Measurements from ENCODE around the gene ITPKC. TPM values are rescaled to one million over a fixed set of nuclear protein-coding genes. Genes with fewer than 3 reads are reported as not detected.

ITPKC gene
- total and polyA plus RNA-seq, 2 experiments from 2014 or later: 5.3 to 12.6 TPM

DNA sequence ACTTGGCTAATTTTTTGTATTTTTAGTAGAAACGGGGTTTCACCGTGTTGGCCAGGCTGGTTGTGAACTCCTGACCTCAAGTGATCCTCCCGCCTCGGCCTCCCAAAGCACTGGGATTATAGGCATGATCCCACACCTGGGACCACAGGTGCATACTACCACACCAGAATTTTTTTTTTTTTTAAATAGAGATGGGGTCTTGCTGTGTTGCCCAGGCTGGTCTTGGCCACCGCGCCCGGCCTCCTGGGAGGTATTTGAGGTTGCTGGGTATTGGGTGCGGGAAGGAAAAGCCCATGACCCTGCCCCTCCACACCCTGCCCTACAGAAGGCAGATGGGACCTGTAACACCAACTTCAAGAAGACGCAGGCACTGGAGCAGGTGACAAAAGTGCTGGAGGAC is 19.7 kb downstream of the ITPKC start:
- 0 out of 3 replicates have a peak, but pooled peaks cover 3% of the 10 kb centered on the region for H3K9me3 Mint-ChIP-seq
- H3K27me3 ChIP-seq (ENCODE audit: insufficient read depth): no peaks in the 10 kb centered on the region
- no peak overlapping the region for H3K4me2 ChIP-seq
- no peaks in the 10 kb centered on the region for H3K79me2 ChIP-seq (replicated peaks; ENCODE audit: insufficient read depth)
- no peaks in the 10 kb centered on the region for H4K20me1 ChIP-seq (replicated peaks; ENCODE audit: insufficient read depth)
- H3K27me3 Mint-ChIP-seq (ENCODE audit: insufficient read depth, low read depth, poor library complexity): peaks cover 16% of the 10 kb centered on the region
- no peak overlapping the region for H2AFZ ChIP-seq
- H3K4me3 Mint-ChIP-seq: no peak overlapping the region
- no peaks in the 10 kb centered on the region; the same call in 1 of the 2 replicates for H3K4me1 ChIP-seq (ENCODE audit: insufficient read depth)
- H3K27ac ChIP-seq (ENCODE audit: low read depth): no peak overlapping the region
- ATAC-seq: no peak
- no peak overlapping the region for H3K4me3 ChIP-seq
- no peak overlapping the region for H3K27ac Mint-ChIP-seq
- peaks cover 7% of the 10 kb centered on the region for H3K36me3 ChIP-seq (ENCODE audit: insufficient read depth)
- H3K36me3 Mint-ChIP-seq (ENCODE audit: low read depth): peaks cover 48% of the 10 kb centered on the region
- H3F3A ChIP-seq (replicated peaks; ENCODE audit: low read depth): no peaks in the 10 kb centered on the region
- H3K9me2 ChIP-seq (ENCODE audit: insufficient read depth): no peaks in the 10 kb centered on the region
- peaks cover under 1% of the 10 kb centered on the region; the same call in 2 of the 3 replicates for H3K4me1 Mint-ChIP-seq
- TF ChIP-seq ZNF331 (CRISPR knock-in tag; IDR thresholded peaks at IDR 0.05; ENCODE audit: low read depth) (no peak), CREB1 (CRISPR knock-in tag; IDR thresholded peaks at IDR 0.05; ENCODE audit: low read depth) (no peak)
- DNase-seq (ENCODE audit: low spot score): no peak

DNA sequence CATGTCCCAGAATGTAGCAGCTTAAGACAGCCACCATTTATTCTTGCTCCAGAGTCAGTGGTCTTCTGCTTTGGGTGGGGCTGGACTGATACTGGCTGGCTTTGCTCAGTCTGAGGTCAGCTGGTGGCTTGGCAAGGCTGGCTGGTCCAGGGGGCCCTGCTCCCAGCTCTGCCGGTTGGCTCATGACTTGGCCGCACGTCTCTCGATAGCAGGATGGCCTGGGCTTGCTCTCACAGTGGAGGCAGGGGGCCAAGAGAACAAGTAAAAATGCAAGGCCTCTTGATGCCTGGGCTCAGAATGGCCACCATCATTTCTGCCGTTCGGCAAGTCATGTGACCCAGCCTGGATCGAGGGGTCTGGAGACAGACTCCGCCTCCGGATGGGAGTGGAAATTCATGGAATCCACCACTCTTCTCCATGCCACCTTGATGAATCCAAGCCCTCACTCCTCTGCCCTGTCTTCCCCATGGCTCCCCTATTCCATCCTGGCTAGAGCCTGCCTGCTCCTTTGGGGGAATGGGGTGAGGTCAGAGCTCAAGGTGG is 20.3 kb downstream of the ITPKC start:
- Histone ChIP-seq H4K20me1 (replicated peaks; ENCODE audit: insufficient read depth) (no peaks in the 10 kb centered on the region), H3K79me2 (replicated peaks; ENCODE audit: insufficient read depth) (no peaks in the 10 kb centered on the region), H3K27ac (ENCODE audit: low read depth) (no peak overlapping the region), H3K4me3 (no peak overlapping the region), H3F3A (replicated peaks; ENCODE audit: low read depth) (no peaks in the 10 kb centered on the region), H2AFZ (no peak overlapping the region), H3K4me1 (ENCODE audit: insufficient read depth) (no peaks in the 10 kb centered on the region; the same call in 1 of the 2 replicates), H3K27me3 (ENCODE audit: insufficient read depth) (no peaks in the 10 kb centered on the region), H3K9me2 (ENCODE audit: insufficient read depth) (no peaks in the 10 kb centered on the region), H3K4me2 (no peak overlapping the region), H3K36me3 (ENCODE audit: insufficient read depth) (peaks cover 7% of the 10 kb centered on the region)
- H3K4me1 Mint-ChIP-seq: peaks cover 5% of the 10 kb centered on the region; the same call in 2 of the 3 replicates
- no peak for TF ChIP-seq POLR2AphosphoS5 (IDR thresholded peaks at IDR 0.05; ENCODE audit: low read depth)
- TF ChIP-seq CREB1 (CRISPR knock-in tag; IDR thresholded peaks at IDR 0.05; ENCODE audit: low read depth): no peak
- TF ChIP-seq NANOG (IDR thresholded peaks at IDR 0.05; ENCODE audit: borderline replicate concordance): no peak
- TF ChIP-seq ZNF114 (CRISPR knock-in tag; IDR thresholded peaks at IDR 0.05): no peak
- TF ChIP-seq, protein P1, sequence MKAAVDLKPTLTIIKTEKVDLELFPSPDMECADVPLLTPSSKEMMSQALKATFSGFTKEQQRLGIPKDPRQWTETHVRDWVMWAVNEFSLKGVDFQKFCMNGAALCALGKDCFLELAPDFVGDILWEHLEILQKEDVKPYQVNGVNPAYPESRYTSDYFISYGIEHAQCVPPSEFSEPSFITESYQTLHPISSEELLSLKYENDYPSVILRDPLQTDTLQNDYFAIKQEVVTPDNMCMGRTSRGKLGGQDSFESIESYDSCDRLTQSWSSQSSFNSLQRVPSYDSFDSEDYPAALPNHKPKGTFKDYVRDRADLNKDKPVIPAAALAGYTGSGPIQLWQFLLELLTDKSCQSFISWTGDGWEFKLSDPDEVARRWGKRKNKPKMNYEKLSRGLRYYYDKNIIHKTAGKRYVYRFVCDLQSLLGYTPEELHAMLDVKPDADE (IDR thresholded peaks at IDR 0.05): no peak
- TF ChIP-seq, protein P2, sequence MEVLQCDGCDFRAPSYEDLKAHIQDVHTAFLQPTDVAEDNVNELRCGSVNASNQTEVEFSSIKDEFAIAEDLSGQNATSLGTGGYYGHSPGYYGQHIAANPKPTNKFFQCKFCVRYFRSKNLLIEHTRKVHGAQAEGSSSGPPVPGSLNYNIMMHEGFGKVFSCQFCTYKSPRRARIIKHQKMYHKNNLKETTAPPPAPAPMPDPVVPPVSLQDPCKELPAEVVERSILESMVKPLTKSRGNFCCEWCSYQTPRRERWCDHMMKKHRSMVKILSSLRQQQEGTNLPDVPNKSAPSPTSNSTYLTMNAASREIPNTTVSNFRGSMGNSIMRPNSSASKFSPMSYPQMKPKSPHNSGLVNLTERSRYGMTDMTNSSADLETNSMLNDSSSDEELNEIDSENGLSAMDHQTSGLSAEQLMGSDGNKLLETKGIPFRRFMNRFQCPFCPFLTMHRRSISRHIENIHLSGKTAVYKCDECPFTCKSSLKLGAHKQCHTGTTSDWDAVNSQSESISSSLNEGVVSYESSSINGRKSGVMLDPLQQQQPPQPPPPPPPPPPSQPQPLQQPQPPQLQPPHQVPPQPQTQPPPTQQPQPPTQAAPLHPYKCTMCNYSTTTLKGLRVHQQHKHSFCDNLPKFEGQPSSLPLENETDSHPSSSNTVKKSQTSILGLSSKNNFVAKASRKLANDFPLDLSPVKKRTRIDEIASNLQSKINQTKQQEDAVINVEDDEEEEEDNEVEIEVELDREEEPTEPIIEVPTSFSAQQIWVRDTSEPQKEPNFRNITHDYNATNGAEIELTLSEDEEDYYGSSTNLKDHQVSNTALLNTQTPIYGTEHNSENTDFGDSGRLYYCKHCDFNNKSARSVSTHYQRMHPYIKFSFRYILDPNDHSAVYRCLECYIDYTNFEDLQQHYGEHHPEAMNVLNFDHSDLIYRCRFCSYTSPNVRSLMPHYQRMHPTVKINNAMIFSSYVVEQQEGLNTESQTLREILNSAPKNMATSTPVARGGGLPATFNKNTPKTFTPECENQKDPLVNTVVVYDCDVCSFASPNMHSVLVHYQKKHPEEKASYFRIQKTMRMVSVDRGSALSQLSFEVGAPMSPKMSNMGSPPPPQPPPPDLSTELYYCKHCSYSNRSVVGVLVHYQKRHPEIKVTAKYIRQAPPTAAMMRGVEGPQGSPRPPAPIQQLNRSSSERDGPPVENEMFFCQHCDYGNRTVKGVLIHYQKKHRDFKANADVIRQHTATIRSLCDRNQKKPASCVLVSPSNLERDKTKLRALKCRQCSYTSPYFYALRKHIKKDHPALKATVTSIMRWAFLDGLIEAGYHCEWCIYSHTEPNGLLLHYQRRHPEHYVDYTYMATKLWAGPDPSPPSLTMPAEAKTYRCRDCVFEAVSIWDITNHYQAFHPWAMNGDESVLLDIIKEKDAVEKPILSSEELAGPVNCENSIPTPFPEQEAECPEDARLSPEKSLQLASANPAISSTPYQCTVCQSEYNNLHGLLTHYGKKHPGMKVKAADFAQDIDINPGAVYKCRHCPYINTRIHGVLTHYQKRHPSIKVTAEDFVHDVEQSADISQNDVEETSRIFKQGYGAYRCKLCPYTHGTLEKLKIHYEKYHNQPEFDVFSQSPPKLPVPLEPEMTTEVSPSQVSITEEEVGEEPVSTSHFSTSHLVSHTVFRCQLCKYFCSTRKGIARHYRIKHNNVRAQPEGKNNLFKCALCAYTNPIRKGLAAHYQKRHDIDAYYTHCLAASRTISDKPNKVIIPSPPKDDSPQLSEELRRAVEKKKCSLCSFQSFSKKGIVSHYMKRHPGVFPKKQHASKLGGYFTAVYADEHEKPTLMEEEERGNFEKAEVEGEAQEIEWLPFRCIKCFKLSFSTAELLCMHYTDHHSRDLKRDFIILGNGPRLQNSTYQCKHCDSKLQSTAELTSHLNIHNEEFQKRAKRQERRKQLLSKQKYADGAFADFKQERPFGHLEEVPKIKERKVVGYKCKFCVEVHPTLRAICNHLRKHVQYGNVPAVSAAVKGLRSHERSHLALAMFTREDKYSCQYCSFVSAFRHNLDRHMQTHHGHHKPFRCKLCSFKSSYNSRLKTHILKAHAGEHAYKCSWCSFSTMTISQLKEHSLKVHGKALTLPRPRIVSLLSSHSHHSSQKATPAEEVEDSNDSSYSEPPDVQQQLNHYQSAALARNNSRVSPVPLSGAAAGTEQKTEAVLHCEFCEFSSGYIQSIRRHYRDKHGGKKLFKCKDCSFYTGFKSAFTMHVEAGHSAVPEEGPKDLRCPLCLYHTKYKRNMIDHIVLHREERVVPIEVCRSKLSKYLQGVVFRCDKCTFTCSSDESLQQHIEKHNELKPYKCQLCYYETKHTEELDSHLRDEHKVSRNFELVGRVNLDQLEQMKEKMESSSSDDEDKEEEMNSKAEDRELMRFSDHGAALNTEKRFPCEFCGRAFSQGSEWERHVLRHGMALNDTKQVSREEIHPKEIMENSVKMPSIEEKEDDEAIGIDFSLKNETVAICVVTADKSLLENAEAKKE (CRISPR knock-in tag; IDR thresholded peaks at IDR 0.05): no peak
- no peak for TF ChIP-seq EZH2 (IDR thresholded peaks at IDR 0.05; ENCODE audit: low read depth, unreplicated experiment)
- TF ChIP-seq, protein P3, sequence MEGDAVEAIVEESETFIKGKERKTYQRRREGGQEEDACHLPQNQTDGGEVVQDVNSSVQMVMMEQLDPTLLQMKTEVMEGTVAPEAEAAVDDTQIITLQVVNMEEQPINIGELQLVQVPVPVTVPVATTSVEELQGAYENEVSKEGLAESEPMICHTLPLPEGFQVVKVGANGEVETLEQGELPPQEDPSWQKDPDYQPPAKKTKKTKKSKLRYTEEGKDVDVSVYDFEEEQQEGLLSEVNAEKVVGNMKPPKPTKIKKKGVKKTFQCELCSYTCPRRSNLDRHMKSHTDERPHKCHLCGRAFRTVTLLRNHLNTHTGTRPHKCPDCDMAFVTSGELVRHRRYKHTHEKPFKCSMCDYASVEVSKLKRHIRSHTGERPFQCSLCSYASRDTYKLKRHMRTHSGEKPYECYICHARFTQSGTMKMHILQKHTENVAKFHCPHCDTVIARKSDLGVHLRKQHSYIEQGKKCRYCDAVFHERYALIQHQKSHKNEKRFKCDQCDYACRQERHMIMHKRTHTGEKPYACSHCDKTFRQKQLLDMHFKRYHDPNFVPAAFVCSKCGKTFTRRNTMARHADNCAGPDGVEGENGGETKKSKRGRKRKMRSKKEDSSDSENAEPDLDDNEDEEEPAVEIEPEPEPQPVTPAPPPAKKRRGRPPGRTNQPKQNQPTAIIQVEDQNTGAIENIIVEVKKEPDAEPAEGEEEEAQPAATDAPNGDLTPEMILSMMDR (conservative IDR thresholded peaks at IDR 0.05; ENCODE audit: low read depth in 2 of 2): no peak
- no peak for TF ChIP-seq JUNB (IDR thresholded peaks at IDR 0.05; ENCODE audit: unreplicated experiment)
- no peak for TF ChIP-seq STAT1 (IDR thresholded peaks at IDR 0.05; ENCODE audit: unreplicated experiment)
- peaks cover 51% of the 10 kb centered on the region for H3K36me3 Mint-ChIP-seq (ENCODE audit: low read depth)
- H3K9me3 Mint-ChIP-seq: 0 out of 3 replicates have a peak, but pooled peaks cover 3% of the 10 kb centered on the region
- ATAC-seq (no peak), DNase-seq (ENCODE audit: low spot score) (no peak)
- H3K27ac Mint-ChIP-seq: no peak overlapping the region
- H3K4me3 Mint-ChIP-seq: no peak overlapping the region
- H3K27me3 Mint-ChIP-seq (ENCODE audit: insufficient read depth, low read depth, poor library complexity): peaks cover 13% of the 10 kb centered on the region

All from GM23338 (cell line).